Measurements from ENCODE around the gene KRTAP20-1.

Gene KRTAP20-1

DNA sequence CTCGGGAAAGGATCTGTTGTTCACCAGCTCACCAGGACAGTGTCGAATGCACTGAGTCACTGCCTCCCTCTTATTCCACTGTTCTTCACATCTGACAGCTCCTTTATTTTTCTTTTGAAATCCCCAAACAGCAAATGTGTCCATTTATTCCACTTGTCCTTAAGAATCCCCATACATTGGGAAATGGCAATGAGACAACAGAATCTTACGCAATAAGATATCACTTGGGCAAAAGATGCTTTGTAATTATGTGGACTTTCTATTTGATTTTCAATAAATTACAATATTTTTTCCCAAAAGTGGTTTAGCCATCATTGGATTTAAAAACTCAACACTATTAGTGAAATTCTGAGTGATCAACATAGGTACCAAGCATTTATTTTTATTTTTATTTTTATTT is 22.5 kb downstream of the KRTAP20-1 start:
- H3K4me3 ChIP-seq, result no peak overlapping the region
- H3K27ac ChIP-seq, result no peak overlapping the region

GRCh38 chr21:30642564-30642963 is 26.3 kb downstream of the KRTAP20-1 start, which contains the start of gene KRTAP20-3:
Gene KRTAP20-3, plus strand, starts transcription at chr21:30642864.
- no peak within 1 kb of the TSS for H3K4me3 ChIP-seq

GRCh38 chr21:30646904-30647414 is 30.7 kb downstream of the KRTAP20-1 start:
- Histone ChIP-seq H3K4me3 (no peak overlapping the region), H3K27ac (no peak overlapping the region)

More at GRCh38 chr21:30642564-30642963, 26.3 kb downstream of the KRTAP20-1 start, which contains the start of gene KRTAP20-3:
- H3K27ac ChIP-seq, result no peak within 1 kb of the TSS

- Histone ChIP-seq H3K27ac (no peak overlapping the region), H3K4me3 (no peak overlapping the region)
Observed at GRCh38 chr21:30652891-30653290, 36.7 kb downstream of the KRTAP20-1 start.
